Amygdala (tissue), 56 donors: ENCODE data around the gene ATXN1L.
"Not testable (repeated sequence)": the region's sequence is repeated elsewhere in the genome, so short reads cannot be mapped to it uniquely, and the experiment has no call there.

ENCODE experiments used
- DNase-seq, 56 donors: peaks; one replicate each; lab custom pipeline; 2025; lab: John Stamatoyannopoulos, UW

ATXN1L gene

GRCh38 chr16:71852158-71852557 is 6.4 kb downstream of the ATXN1L start:
- no peak for DNase-seq

- DNase-seq, result no peak
These were observed 6.8 kb downstream of the ATXN1L start for GRCh38 chr16:71852561-71852960.

GRCh38 chr16:71853413-71853812 is 7.6 kb downstream of the ATXN1L start:
- no peak for DNase-seq

- no peak for DNase-seq
These were observed 8.7 kb downstream of the ATXN1L start for GRCh38 chr16:71854369-71854948.

- DNase-seq, result no peak
These were observed 10.3 kb downstream of the ATXN1L start for GRCh38 chr16:71855937-71856662.

- no peak for DNase-seq
These were observed 14.2 kb downstream of the ATXN1L start for GRCh38 chr16:71859762-71860521.

GRCh38 chr16:71863995-71864394 is 18.2 kb downstream of the ATXN1L start:
- no peak for DNase-seq

- no peak for DNase-seq
These were observed 19.5 kb downstream of the ATXN1L start for GRCh38 chr16:71865173-71865863.

- not testable (repeated sequence) for DNase-seq
These were observed 21.4 kb downstream of the ATXN1L start for GRCh38 chr16:71867175-71867574.

GRCh38 chr16:71867939-71868338 is 22.2 kb downstream of the ATXN1L start:
- no peak for DNase-seq

- DNase-seq, result no peak
These were observed 23.3 kb downstream of the ATXN1L start for GRCh38 chr16:71869089-71869488.

GRCh38 chr16:71870818-71871217 is 25.0 kb downstream of the ATXN1L start:
- no peak for DNase-seq

GRCh38 chr16:71873199-71873598 is 27.4 kb downstream of the ATXN1L start:
- DNase-seq, result no peak

- DNase-seq, result no peak
These were observed 33.1 kb downstream of the ATXN1L start for GRCh38 chr16:71878911-71879310.

- DNase-seq, result peak in 1 of 56 donors; percentile 3
These were observed 34.4 kb downstream of the ATXN1L start for GRCh38 chr16:71880176-71880575.

- peak in 32 of 56 donors; percentile 2 to 82 (median 18) for DNase-seq
These were observed 36.9 kb downstream of the ATXN1L start for GRCh38 chr16:71882505-71883167.

- DNase-seq, result peak in 34 of 56 donors; percentile 12 to 70 (median 40)
These were observed 37.5 kb downstream of the ATXN1L start for GRCh38 chr16:71883168-71883848.

- DNase-seq, result peak in 51 of 56 donors; percentile 11 to 82 (median 60)
These were observed 38.3 kb downstream of the ATXN1L start, which contains the start of gene ZNF821 for GRCh38 chr16:71883849-71884638. Gene ZNF821 (minus strand): TSS chr16:71884182. CDS start chr16:71879946, 4,236 bp downstream.

- no peak for DNase-seq
These were observed 39.5 kb downstream of the ATXN1L start for GRCh38 chr16:71885261-71885650.
